GM18858 (cell line): ENCODE measurements around the gene LEKR1.
"Not testable (repeated sequence)": the region's sequence is repeated elsewhere in the genome, so short reads cannot be mapped to it uniquely, and the experiment has no call there.

Experiments used
- ATAC-seq: cut with Tn5 transposase; IDR thresholded peaks from one replicate; pipeline ENCODE4 v1.9.1; 2021; ENCODE audit not compliant: unreplicated experiment

LEKR1 gene

GRCh38 chr3:156803952-156804741 lies 22.0 kb upstream of the LEKR1 start:
- no peak for ATAC-seq

- no peak for ATAC-seq
Observed at GRCh38 chr3:156806698-156807097, 19.5 kb upstream of the LEKR1 start.

GRCh38 chr3:156808025-156808424 lies 18.1 kb upstream of the LEKR1 start:
- ATAC-seq = no peak

GRCh38 chr3:156811089-156811862 lies 14.9 kb upstream of the LEKR1 start:
- no peak for ATAC-seq

- ATAC-seq = no peak
Observed at GRCh38 chr3:156812521-156813335, 13.4 kb upstream of the LEKR1 start.

- no peak for ATAC-seq
Observed at GRCh38 chr3:156814295-156814694, 11.9 kb upstream of the LEKR1 start.

GRCh38 chr3:156816091-156816793 lies 9.9 kb upstream of the LEKR1 start:
- peak; percentile 3 for ATAC-seq

GRCh38 chr3:156816794-156817645 lies 9.1 kb upstream of the LEKR1 start:
- ATAC-seq = peak; percentile 59

- ATAC-seq = no peak
Observed at GRCh38 chr3:156817646-156818272, 8.4 kb upstream of the LEKR1 start.

GRCh38 chr3:156818273-156818651 lies 7.9 kb upstream of the LEKR1 start:
- ATAC-seq = no peak

GRCh38 chr3:156818890-156819289 lies 7.3 kb upstream of the LEKR1 start:
- ATAC-seq = no peak

GRCh38 chr3:156819842-156820691 lies 6.1 kb upstream of the LEKR1 start:
- ATAC-seq = no peak

- ATAC-seq = no peak
Observed at GRCh38 chr3:156820692-156821080, 5.5 kb upstream of the LEKR1 start.

- ATAC-seq = not testable (repeated sequence)
Observed at GRCh38 chr3:156822626-156823260, 3.4 kb upstream of the LEKR1 start.

- peak; percentile 54 for ATAC-seq
Observed at GRCh38 chr3:156825795-156826143, 384 bp upstream of the LEKR1 start.

GRCh38 chr3:156826896-156827882 lies 1.0 kb downstream of the LEKR1 start:
- no peak for ATAC-seq

- ATAC-seq = no peak
Observed at GRCh38 chr3:156831006-156831405, 4.9 kb downstream of the LEKR1 start.
